AG10803 (cell line): ENCODE results near the gene SVEP1.

Experiments
- DNase-seq: peaks from one replicate; pipeline ENCODE4 v3.0.0; 2010; ENCODE audit warnings: low read depth
- H3K4me3 ChIP-seq: 2 replicates; pipeline ENCODE4 v1.5.1; 2011; ENCODE audit warnings: mild to moderate bottlenecking, low read length, control low read depth
- TF ChIP-seq, protein P1 (sequence below): conservative IDR thresholded peaks from 2 replicates; pipeline ENCODE4 v1.5.1; 2011; ENCODE audit warnings: mild to moderate bottlenecking, low read length, control low read depth, inconsistent platforms

The SVEP1 gene

GRCh38 chr9:110579862-110580219 is 300 bp upstream of the SVEP1 start:
- peak overlapping the region; percentile 82 for H3K4me3 ChIP-seq
- TF ChIP-seq, protein P1, sequence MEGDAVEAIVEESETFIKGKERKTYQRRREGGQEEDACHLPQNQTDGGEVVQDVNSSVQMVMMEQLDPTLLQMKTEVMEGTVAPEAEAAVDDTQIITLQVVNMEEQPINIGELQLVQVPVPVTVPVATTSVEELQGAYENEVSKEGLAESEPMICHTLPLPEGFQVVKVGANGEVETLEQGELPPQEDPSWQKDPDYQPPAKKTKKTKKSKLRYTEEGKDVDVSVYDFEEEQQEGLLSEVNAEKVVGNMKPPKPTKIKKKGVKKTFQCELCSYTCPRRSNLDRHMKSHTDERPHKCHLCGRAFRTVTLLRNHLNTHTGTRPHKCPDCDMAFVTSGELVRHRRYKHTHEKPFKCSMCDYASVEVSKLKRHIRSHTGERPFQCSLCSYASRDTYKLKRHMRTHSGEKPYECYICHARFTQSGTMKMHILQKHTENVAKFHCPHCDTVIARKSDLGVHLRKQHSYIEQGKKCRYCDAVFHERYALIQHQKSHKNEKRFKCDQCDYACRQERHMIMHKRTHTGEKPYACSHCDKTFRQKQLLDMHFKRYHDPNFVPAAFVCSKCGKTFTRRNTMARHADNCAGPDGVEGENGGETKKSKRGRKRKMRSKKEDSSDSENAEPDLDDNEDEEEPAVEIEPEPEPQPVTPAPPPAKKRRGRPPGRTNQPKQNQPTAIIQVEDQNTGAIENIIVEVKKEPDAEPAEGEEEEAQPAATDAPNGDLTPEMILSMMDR = no peak
- DNase-seq = peak; percentile 96

GRCh38 chr9:110578575-110579033 is 937 bp downstream of the SVEP1 start:
- H3K4me3 ChIP-seq = peak overlapping the region; percentile 82
- no peak for DNase-seq
- TF ChIP-seq, protein P1 = no peak

DNA sequence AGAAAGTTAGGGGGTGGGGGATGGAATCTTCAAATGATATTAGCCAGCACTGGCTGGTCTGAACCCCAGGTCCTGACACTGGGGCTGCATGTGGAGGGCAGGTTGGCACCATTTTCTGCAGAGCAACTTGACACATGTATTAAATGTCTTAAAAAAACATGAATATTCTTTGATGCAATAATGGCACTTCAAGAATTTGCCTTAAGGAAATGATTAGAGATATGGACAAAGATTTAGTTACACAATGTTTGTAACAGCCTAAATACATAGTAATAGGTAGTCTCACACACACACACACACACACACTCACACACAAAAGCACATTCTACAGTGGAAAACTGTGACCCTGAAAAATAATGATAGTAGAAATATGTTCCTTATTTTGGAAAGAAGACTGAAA is 3.6 kb downstream of the SVEP1 start:
- peak overlapping the region; percentile 3 for H3K4me3 ChIP-seq
- TF ChIP-seq, protein P1 = no peak
- peak; percentile 40 for DNase-seq

DNA sequence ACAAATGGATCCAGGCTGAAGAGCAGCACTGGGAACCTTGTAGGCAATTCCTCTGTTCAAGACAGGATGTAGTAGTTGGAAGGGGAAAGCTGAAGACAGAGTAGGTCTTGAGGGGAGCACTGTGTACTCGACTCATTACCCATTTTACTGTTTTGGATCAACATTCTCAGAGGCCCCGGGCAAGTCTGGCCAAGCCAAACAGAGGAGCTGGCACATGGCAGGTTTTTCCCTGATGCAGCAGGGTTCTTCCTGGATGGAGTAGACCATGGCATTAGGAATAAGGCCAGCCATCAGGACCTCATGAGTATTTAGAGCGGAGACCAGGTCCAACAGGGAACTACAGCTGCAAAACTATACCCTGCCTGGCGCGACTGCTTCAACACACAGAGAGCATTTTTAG is 4.4 kb downstream of the SVEP1 start:
- DNase-seq = no peak
- TF ChIP-seq, protein P1 = no peak
- no peak overlapping the region for H3K4me3 ChIP-seq

- TF ChIP-seq, protein P1 = no peak
- no peak for DNase-seq
- no peak overlapping the region for H3K4me3 ChIP-seq
Measured at GRCh38 chr9:110573305-110573704, 6.2 kb downstream of the SVEP1 start.

DNA sequence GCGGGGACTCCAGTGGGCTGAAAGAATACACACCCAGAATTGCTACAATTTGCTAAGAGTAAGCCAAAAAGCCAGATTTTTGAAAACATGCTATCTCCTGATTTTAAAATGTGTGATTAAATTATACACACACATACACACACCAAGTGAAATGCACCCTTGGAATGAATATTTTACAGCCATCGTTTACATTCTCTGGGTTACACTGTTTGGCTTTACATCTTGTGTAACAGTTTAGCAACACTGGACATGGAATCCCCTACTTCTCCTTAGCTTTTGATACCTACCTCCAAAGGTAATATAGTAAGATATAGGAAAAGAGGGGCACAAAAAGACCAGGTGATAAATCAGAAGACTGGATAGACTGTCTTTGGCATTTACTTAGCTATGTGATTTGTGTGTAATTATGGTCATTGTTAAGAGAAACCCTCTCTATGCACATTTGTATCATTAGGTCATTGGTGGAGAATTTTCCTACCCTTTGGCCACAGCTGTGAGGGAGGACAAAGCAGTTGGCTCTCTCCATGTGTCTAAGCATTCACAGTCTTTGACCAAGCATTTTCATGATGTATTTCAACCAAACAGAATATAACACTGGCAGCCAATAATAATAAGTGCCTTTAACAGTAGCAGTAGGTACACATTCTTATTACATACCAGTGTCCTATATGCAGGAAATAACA is 7.6 kb downstream of the SVEP1 start:
- no peak overlapping the region for H3K4me3 ChIP-seq
- TF ChIP-seq, protein P1 = no peak
- peak; percentile 39 for DNase-seq

- no peak overlapping the region for H3K4me3 ChIP-seq
- no peak for DNase-seq
- TF ChIP-seq, protein P1 = no peak
Measured at GRCh38 chr9:110566156-110566555, 13.4 kb downstream of the SVEP1 start.
